GM18868 (cell line): ENCODE data around the gene USP19.

ENCODE experiments used
- ATAC-seq: cut with Tn5 transposase; IDR thresholded peaks from one replicate; pipeline ENCODE4 v1.9.1; 2021; ENCODE audit warnings: mild to moderate bottlenecking, moderate library complexity; ENCODE audit not compliant: unreplicated experiment

The USP19 gene

GRCh38 chr3:49120438-49121131 is at the start of gene USP19:
Gene USP19 (minus strand): TSS chr3:49120823. CDS start chr3:49119145, 1,678 bp downstream.
- ATAC-seq = peak; percentile 84

GRCh38 chr3:49166752-49167556 is 46.3 kb upstream of the USP19 start:
- no peak for ATAC-seq

GRCh38 chr3:49165771-49166751 is 45.4 kb upstream of the USP19 start, which contains the start of gene CCDC71:
Gene CCDC71 (minus strand): TSS chr3:49166331. CDS start chr3:49164208, 2,123 bp downstream.
- no peak for ATAC-seq

GRCh38 chr3:49164983-49165720 is 44.5 kb upstream of the USP19 start:
- ATAC-seq = no peak

- no peak for ATAC-seq
Observed at GRCh38 chr3:49163609-49164008, 43.0 kb upstream of the USP19 start.

- no peak for ATAC-seq
Observed at GRCh38 chr3:49162751-49163419, 42.3 kb upstream of the USP19 start.

GRCh38 chr3:49161808-49162530 is 41.3 kb upstream of the USP19 start:
- no peak for ATAC-seq

GRCh38 chr3:49161197-49161596 is 40.6 kb upstream of the USP19 start:
- ATAC-seq = no peak

GRCh38 chr3:49158792-49159191 is 38.2 kb upstream of the USP19 start:
- ATAC-seq = no peak

GRCh38 chr3:49158103-49158709 is 37.6 kb upstream of the USP19 start:
- ATAC-seq = no peak

GRCh38 chr3:49157289-49157688 is 36.7 kb upstream of the USP19 start:
- ATAC-seq = no peak

GRCh38 chr3:49153349-49153912 is 32.8 kb upstream of the USP19 start:
- no peak for ATAC-seq

- ATAC-seq = no peak
Observed at GRCh38 chr3:49151610-49152009, 31.0 kb upstream of the USP19 start.

GRCh38 chr3:49148159-49148558 is 27.5 kb upstream of the USP19 start:
- ATAC-seq = no peak

GRCh38 chr3:49140080-49140479 is 19.5 kb upstream of the USP19 start:
- no peak for ATAC-seq

GRCh38 chr3:49135499-49135898 is 14.9 kb upstream of the USP19 start:
- no peak for ATAC-seq

- no peak for ATAC-seq
Observed at GRCh38 chr3:49134471-49135265, 14.0 kb upstream of the USP19 start.
